Embryonic facial prominence (tissue), 1 donor: Measurements from ENCODE around the gene HS3ST2.
"Not testable (repeated sequence)": the region's sequence is repeated elsewhere in the genome, so short reads cannot be mapped to it uniquely, and the experiment has no call there.

ENCODE experiments used
- DNase-seq: peaks from one replicate; pipeline ENCODE4 v3.0.0-alpha.2; 2016; ENCODE audit errors: extremely low spot score

The HS3ST2 gene

DNA sequence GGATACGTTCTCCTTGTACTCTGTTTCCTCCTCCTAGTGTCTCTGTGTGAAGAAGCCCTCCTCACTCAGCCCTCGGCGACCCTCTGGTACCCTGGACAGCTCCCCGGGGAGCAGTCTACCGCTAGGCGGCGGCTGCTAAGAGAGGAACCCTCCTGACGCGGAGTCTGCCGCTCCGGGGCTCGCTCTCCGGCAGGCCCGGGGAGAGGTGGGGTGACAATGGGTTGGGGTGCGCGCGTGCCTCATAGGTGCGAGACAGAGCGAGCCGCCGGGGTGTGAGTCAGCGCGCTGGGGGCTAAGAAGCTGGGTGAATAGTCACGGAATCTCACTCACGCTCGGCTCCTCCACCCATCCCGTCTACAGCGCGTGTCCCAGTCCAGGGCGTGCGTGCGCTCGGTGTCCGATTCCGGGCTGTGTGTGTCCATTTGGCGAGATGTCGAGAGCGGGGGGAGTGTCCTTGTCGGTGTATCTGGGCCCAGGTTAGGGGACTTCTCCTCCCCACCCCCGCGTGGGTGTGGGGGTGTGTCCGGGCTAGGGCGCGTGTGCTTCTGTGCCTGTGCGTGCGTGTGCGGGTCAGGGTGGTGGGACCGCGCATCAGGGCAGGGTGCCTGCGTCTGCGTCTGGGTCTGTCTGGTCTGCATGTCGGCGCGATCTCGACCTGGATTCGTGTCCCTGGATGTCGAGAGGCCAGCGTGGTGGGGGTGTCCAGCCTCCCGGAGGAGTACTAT, 577 bp upstream of the HS3ST2 start:
- DNase-seq = peak; percentile 13

DNA sequence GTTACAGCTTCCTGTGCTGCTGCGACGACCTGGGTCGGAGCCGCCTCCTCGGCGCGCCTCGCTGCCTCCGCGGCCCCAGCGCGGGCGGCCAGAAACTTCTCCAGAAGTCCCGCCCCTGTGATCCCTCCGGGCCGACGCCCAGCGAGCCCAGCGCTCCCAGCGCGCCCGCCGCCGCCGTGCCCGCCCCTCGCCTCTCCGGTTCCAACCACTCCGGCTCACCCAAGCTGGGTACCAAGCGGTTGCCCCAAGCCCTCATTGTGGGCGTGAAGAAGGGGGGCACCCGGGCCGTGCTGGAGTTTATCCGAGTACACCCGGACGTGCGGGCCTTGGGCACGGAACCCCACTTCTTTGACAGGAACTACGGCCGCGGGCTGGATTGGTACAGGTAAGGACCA, 746 bp downstream of the HS3ST2 start:
- DNase-seq = no peak

DNA sequence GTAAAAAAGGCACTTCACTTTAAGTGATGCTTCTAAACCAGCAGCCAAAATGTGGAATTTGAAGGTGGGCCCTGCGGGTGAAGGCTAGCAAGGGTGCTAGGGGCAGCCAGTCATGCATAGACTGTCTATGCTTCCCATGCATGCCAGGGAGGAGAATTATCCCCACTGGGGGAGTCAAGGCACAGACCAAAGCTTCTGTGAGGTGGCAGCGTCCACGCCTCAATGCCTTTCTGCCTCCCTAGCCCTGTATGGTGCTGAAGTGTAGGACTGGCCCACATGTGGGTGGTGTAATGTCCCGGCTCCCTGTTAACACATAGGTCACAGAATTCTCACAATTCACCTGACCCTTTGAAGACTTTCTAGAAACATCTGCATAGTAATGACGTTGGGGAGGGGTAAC, 1.9 kb downstream of the HS3ST2 start:
- no peak for DNase-seq

DNA sequence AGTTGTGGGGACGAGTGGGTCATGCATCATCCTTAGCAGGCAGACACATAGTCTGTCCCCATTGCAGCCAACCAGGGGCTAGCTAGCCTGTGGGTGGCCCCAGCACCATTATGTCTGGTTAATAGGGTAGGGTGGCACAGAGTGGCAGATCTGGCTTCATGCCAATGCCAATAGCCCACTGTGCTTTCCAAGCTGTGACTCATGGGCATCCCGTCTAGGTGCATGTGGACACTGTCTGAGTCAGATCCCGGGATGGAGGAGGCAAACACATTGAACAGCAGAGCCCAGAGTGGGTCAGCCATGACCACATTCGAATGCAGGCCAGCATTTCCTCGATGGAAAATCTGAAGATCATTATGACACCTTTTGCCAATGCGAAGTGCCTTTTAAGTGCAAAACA, 2.5 kb downstream of the HS3ST2 start:
- DNase-seq = no peak

DNA sequence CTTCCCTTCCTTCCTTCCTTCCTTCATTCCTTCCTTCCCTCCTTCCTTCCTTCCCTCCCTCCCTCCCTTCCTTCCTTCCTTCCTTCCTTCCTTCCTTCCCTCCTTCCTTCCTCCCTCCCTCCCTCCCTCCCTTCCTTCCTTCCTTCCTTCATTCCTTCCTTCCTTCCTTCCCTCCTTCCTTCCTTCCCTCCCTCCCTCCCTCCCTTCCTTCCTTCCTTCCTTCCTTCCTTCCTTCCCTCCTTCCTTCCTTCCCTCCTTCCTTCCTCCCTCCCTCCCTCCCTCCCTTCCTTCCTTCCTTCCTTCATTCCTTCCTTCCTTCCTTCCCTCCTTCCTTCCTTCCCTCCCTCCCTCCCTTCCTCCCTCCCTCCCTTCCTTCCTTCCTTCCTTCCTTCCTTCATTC, 4.8 kb downstream of the HS3ST2 start:
- DNase-seq = not testable (repeated sequence)

DNA sequence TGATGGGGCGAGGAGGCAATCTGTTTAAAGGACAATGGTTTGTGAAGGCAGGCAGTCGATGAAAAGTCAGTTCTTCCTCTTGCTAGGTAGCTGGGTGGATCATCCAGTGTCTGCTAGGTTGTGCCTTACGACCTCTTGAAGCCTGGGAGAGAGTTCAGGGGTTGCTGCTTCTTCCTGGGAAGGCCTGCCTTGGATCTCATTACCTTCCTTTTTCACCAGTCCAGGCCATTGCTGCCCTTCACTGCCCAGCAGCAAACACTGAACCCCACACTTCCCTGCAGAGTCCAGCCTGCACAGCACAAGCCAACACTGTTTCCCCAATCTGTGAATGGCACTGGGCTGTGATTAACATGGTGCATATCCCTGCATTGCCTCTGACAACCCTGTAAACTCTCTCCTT, 24.7 kb downstream of the HS3ST2 start:
- no peak for DNase-seq

DNA sequence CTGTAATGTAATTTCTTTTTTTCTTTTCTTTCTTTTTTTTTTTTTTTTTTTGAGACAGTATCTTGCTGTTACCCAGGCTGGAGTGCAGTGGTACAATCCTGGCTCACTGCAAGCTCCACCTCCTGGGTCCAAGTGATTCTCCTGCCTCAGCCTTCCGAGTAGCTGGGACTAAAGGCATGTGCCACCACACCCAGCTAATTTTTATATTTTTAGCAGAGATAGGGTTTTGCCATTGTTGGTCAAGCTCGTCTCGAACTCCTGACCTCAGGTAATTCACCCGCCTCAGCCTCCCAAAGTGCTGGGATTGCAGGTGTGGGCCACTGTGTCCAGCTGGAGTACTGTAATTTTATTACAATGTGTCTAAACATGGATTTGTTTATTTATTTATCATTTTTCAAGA, 28.1 kb downstream of the HS3ST2 start:
- not testable (repeated sequence) for DNase-seq

DNA sequence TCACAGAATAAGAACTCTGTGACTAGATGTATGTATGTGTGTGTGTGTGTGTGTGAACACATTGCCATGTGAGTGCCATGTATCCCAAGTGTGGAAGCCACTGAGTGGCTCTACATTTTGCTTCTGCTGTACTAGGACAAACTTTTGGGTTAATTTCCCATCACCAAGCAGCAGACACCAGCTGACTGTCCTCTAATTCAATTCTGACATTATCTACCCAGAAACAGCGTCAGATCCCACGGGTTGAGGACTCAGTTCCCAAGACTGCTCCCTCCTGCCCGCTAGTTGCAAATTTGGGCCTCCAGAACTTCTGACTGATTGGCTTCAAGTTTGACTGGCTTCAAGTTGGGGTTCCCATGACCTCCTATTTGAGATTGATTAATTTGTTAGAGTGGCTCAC, 29.2 kb downstream of the HS3ST2 start:
- no peak for DNase-seq

DNA sequence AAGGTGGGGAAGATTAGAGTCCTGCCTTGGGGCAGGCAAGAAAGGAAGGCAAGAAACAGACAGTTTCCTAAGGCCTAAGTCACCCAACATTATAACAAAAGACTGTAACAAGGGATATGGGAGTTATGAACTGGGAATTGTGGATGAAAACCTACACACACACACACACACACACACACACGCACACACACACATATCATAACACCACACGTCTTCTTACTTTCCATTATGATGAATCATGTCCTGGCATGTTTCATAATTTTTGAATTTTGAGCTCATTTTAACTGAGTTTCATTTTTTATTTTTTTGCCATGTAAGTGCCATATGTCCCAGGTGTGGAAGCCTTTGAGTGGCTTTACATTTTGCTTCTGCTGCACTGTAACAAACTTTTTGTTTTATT, 29.9 kb downstream of the HS3ST2 start:
- DNase-seq = no peak

DNA sequence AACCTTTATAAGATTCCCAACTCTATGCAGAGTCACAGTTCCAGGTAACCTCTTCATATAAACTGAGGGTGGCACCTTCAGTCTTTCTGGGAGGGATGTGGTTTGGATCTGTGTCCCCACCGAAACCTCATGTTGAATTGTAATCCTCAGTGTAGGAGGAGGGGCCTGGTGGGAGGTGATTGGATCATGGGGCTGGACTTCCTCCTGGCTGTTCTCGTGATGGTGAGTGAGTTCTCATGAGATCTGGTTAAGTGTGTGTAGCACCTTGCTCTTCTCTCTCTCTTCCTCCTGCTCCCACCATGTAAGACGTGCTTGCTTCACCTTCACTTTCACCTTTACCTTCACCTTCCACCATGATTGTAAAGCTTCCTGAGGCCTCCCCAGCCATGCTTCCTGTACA, 30.5 kb downstream of the HS3ST2 start:
- DNase-seq = no peak

DNA sequence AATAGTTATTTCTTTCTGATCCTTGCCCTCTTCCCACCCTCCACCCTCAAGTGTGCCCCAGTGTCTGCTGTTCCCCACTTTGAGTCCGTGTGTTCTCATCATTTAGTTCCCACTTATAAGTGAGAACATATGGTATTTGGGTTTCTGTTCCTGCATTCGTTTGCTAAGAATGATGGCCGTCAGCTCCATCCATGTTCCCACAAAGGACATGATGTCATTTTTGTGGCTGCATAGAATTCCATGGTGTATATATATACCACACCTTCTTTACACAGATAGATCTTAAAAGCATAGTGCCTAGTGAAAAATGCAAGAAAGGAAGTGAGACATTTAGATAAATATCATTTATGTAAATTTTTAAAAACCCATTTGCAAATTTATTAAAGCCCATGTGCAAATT, 33.1 kb downstream of the HS3ST2 start:
- DNase-seq = no peak

DNA sequence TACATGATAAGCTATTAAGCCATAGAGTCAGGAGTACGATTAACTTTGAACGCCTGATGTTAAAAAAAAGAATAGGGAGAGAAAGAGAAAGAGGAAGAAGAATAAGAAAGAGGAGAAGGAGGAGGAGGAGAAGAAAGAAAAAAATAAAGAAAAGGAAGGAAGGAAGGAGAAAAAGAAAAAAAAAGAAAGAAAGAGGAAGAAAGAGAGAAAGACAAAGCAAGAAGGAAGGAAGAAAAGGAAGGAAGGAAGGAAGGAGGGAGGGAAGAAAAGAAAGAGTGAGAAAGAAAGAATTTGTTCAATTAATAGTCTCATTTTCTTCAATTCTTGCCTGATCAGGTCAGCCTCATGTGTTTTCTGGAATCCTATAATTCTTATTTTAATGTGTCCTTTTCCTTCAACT, 33.7 kb downstream of the HS3ST2 start:
- no peak for DNase-seq

DNA sequence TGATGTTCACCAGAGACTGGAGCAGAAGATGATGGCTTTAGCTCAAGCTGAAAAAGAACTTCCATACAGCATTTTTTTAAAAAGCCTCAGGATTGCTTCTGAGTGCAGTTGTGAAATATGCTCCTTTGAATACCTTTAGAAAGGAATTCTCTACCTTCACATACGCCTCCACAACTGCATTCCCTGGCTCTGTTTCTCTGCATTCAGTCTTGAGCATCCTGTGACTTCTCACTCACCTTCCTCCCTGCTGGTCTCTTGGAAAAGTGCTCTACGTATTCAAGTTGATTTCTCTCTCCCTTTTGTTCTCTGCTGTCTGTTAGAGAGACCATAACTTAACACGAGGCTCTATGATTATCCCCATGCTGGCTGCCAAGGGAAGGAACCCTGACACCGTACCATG, 34.5 kb downstream of the HS3ST2 start:
- no peak for DNase-seq

DNA sequence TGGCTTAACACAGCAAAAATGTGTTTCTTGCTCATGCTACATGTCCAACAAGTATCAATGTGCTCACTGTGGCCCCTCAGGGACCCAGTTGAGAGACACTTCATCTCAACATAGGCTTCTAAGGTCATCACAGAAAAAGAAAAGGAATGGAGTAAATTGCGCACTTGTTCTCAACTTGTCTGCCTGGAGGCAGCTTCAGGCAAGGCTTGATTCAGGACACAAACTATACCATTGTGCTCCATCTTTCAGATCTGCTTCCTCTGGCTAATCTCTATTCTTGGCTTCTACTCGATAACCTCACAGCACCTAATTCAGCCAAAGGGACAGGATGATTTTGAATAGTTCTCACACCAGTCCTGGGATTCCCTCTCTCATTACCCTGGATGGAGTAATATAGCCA, 35.6 kb downstream of the HS3ST2 start:
- no peak for DNase-seq

DNA sequence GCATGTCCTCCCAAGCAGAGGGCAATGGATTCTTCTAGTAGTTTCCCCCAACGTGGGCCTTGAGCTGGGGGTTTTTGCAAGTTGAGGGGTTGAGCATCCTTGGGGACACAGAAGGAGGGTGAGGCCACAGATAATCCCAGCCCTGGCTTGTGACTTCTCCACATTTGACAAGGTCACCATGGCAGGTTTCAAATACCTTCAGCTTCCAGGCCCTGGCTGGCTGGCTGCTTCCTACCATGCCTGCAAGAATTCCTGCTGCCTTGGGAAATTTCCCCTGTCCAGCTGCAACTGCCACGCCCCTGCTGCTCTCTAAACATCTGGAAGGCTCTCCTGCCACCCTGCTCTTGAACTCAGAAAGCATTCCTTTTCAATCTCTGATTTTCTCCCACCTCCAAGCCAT, 41.3 kb downstream of the HS3ST2 start:
- no peak for DNase-seq

DNA sequence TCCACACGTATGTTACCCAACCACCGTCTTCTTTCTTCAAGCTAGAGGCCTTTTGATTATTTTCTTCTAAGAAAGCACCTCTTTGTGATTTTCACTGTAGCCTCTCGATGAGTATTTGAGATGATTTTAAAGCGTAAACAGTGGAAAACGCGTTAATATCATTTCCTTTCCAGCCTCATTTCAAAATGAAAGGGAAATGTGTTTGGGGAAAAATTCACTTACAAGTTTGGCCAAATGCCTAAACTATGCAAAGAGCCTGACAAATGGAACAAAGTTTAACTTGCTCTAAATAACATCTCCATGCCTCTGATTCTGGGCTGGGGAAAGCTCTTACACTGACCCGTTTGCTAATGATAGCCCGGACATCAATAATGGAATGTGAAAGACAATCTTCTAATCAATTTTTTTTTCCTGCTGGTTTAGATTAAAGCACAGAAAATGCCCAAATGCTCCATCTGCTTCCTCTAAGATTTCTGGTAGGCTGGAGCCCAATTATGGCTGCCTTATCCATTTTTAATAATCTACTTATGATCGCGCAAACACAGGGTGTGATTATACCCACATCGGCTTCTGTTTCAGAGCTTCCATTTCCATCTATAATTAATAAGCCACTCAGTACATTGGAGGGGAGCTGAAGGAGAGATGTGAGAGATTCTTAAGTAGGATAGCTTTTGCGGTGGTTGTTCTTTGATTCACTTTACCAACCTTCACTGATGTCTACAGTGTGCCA, 43.5 kb downstream of the HS3ST2 start:
- no peak for DNase-seq

DNA sequence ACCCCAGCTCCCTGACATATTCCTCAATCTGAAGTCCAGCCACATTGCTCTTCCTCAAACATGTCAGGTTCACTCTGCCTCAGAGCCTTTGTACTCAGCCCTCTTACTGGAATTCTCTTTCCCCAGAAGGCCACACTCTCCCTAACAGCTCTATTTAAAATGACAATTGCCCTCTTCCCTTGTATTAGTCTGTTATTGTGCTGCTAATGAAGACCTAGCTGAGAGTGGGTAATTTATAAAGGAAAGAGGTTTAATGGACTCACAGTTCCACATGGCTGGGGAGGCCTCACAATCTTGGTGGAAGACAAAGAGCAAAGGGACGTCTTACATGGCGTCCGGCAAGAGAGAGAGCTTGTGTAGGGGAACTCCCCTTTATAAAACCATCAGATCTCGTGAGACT, 46.0 kb downstream of the HS3ST2 start:
- no peak for DNase-seq

DNA sequence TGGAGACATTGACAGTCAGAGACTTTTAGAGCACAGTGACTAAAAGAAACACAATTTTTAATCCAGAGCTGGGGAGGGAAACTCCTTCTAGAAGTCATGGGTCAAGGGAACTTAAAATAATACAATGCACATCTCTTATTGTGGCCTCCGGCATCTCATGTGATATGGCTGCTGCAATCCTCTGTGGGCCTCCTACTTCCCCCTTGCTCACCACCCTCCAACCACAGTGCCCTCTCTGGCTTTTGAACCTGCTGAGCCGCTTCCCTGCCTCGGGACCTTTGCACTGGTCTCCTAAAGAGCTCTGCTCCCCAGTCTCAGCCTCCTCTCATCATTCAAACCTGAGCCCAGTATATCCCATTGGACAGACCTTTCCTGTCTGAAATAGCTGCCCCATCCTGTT, 47.6 kb downstream of the HS3ST2 start:
- DNase-seq = no peak

DNA sequence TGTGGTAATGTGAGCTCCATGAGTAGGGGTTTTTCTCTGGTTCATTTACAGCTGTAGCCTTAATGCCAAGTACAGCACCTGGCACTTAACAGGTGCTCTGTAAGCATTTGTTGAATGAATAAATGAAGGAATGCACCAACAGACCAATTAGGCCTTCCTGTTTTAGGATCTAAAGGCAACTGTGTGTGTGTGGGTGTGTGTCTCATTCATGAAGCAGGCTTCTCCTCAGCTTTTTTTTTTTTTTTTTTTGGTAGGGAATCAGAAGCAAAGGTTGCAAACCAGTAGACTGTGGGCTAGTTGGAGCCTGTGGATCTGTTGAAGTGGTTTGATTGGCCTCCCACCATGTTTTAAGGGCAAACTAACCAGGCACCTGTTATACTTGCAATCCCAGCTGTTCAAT, 48.1 kb downstream of the HS3ST2 start:
- DNase-seq = no peak

DNA sequence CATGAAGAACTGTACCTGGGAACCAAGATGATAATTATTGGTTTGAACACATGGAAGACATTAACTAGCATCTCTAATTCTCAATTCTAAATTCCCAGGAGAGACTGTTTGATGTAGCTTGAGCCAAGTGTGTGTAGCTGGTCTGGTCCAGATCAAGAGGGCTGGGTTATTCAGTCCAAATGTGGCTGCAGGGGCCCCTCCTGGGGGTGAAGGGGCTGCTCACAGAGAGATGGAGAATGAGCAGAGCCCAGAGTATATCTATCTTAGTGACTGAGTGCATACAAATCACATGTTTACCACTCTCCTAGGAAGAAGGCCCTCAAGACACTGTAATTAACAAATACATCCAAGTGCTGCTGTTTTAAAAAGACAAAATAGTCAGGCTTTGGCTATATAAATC, 50.4 kb downstream of the HS3ST2 start:
- no peak for DNase-seq

DNA sequence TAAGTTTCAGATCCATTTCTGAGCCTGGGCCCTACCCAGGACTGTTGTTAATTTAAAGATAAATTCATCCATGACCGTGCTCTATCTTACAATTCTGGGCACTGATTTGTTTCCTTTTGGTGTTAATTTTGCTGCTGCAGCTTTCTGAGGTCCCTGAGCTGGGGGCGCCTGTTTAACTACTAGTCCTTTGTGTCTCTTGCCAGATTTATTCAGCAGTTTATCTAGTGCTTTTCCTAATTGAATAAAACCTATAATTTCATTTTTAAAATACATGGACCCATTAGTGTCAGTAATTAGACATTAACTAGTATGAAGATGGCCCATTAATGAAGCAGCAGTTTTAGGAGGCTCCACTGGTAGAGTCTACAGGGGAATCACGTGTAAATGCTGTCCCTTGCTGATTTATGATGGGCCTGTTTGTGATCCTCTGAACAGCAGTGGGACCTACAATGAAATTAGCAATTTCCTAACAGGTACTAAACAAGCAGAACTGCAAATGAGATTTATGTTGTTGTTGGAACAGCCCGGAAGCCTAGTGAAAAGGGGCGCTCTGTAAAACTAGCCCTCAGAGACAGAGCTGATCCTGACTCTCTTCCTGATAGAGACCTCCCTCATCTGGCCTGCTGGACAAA, 54.7 kb downstream of the HS3ST2 start:
- DNase-seq = no peak

DNA sequence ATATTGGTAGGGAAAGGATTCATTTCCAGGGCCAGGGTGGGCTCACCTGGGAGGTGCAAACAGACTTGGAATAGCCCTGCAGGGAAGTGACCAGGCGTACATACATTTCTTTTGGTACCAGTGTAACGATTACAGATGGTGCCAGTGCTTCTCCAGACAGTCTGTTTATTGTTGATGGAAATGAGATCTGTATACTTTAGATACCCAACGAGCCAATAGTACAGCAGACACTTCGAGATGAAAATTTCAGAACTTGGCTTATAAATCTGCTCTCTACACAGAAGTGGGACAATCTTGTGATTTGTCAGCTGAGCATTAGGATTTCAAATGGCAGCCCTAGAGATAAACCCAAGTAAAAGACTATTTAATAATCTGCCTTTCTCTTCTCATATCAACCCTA, 57.9 kb downstream of the HS3ST2 start:
- no peak for DNase-seq

DNA sequence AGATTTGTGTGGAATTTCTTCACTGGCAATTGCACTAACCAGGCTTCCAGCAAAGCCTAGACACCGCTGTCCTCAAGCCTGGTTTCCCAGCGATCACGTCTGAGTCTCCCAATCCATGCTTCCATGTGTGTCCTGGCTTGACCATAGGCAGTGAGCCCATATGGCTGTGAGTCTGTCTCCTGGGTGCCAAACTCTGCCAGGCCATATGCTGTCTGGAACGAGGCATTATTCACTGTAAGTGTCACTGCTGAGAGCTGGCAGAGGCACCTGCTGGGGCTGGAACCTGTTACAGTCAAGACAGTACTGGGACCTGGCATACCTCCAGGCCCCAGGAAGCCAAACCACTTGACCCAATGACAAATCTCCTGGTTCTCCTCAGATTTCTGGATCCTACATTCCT, 60.4 kb downstream of the HS3ST2 start:
- no peak for DNase-seq
